ENCODE measurements around the gene PARN. TPM values are rescaled to one million over a fixed set of nuclear protein-coding genes. Genes with fewer than 3 reads are reported as not detected.
"Not testable (repeated sequence)": the region's sequence is repeated elsewhere in the genome, so short reads cannot be mapped to it uniquely, and the experiment has no call there.

The PARN gene
- total RNA-seq, 2 donors from 2014 or later: 24.3 to 29.8 TPM

- ATAC-seq; intact Hi-C loops (cut with DNase I, micrococcal nuclease); DNase-seq: not testable (repeated sequence)
These were observed 6.3 kb upstream of the PARN start for GRCh38 chr16:14636179-14636950.

GRCh38 chr16:14635395-14636165 is 5.5 kb upstream of the PARN start:
- DNase-seq (no peak), ATAC-seq (no peak)
- intact Hi-C loops (cut with DNase I, micrococcal nuclease): no loop called here

- DNase-seq: peak in 1 of 2 donors; percentile 44
- ATAC-seq: no peak
- intact Hi-C loops (cut with DNase I, micrococcal nuclease): no loop called here
These were observed 4.3 kb upstream of the PARN start for GRCh38 chr16:14634389-14634725.

GRCh38 chr16:14632693-14633569 is 2.9 kb upstream of the PARN start, which contains the start of gene BFAR:
TSS of gene BFAR (plus strand) at chr16:14632951. CDS start at chr16:14644347, 11,396 bp downstream.
- DNase-seq: peak; percentile 99
- ATAC-seq: peak; percentile 71
- intact Hi-C loops (cut with DNase I, micrococcal nuclease): no loop called here

- DNase-seq: peak; percentile 47 to 59
- ATAC-seq; intact Hi-C loops (cut with DNase I, micrococcal nuclease): not testable (repeated sequence)
These were observed 715 bp upstream of the PARN start for GRCh38 chr16:14630620-14631330.

GRCh38 chr16:14629612-14629918 is 495 bp downstream of the PARN start:
- ATAC-seq: no peak
- intact Hi-C loops (cut with DNase I, micrococcal nuclease): no loop called here

GRCh38 chr16:14628806-14629611 is 1.1 kb downstream of the PARN start:
- intact Hi-C loops (cut with DNase I, micrococcal nuclease): no loop called here
- DNase-seq: peak in 1 of 2 donors; percentile 16
- ATAC-seq: no peak

More at GRCh38 chr16:14629612-14629918, 495 bp downstream of the PARN start:
- DNase-seq: no peak

GRCh38 chr16:14627078-14627477 is 3.0 kb downstream of the PARN start:
- intact Hi-C loops (cut with DNase I, micrococcal nuclease): no loop called here
- ATAC-seq: no peak
- DNase-seq: no peak

GRCh38 chr16:14618566-14618965 is 11.5 kb downstream of the PARN start:
- DNase-seq (no peak), ATAC-seq (no peak)
- intact Hi-C loops (cut with DNase I, micrococcal nuclease): no loop called here

- no peak for ATAC-seq
- intact Hi-C loops (cut with DNase I, micrococcal nuclease): no loop called here
- DNase-seq: no peak
These were observed 13.8 kb downstream of the PARN start for GRCh38 chr16:14616280-14616679.

- intact Hi-C loops (cut with DNase I, micrococcal nuclease): no loop called here
- ATAC-seq (no peak), DNase-seq (no peak)
These were observed 16.1 kb downstream of the PARN start for GRCh38 chr16:14613991-14614390.

GRCh38 chr16:14611660-14612059 is 18.4 kb downstream of the PARN start:
- intact Hi-C loops (cut with DNase I, micrococcal nuclease): no loop called here
- DNase-seq: no peak
- ATAC-seq: no peak

GRCh38 chr16:14609716-14610115 is 20.3 kb downstream of the PARN start:
- intact Hi-C loops (cut with DNase I, micrococcal nuclease): loop anchor here in 1 of 2 donors (10.0 kb wide), 1 partner anchor 355 kb away; no protein-coding TSS in a partner anchor

GRCh38 chr16:14608604-14609003 is 21.5 kb downstream of the PARN start:
- DNase-seq (no peak), ATAC-seq (no peak)
- intact Hi-C loops (cut with DNase I, micrococcal nuclease): loop anchor here in 1 of 2 donors (10.0 kb wide), 1 partner anchor 354 kb away; no protein-coding TSS in a partner anchor

More at GRCh38 chr16:14609716-14610115, 20.3 kb downstream of the PARN start:
- ATAC-seq: no peak
- DNase-seq: no peak

GRCh38 chr16:14608111-14608566 is 21.9 kb downstream of the PARN start:
- DNase-seq (no peak), ATAC-seq (no peak)
- intact Hi-C loops (cut with DNase I, micrococcal nuclease): loop anchor here in 1 of 2 donors (10.0 kb wide), 1 partner anchor 353 kb away; no protein-coding TSS in a partner anchor

- ATAC-seq (no peak), DNase-seq (no peak)
- intact Hi-C loops (cut with DNase I, micrococcal nuclease): loop anchor here in 1 of 2 donors (10.0 kb wide), 1 partner anchor 351 kb away; no protein-coding TSS in a partner anchor
These were observed 24.0 kb downstream of the PARN start for GRCh38 chr16:14606102-14606501.

GRCh38 chr16:14602443-14602963 is 27.6 kb downstream of the PARN start:
- intact Hi-C loops (cut with DNase I, micrococcal nuclease): loop anchor here in 1 of 2 donors (10.0 kb wide), 1 partner anchor 348 kb away; no protein-coding TSS in a partner anchor
- no peak for ATAC-seq
- no peak for DNase-seq
